ENCODE data around the gene MAT2B. TPM values are rescaled to one million over a fixed set of nuclear protein-coding genes. Genes with fewer than 3 reads are reported as not detected.

Gene MAT2B
- total RNA-seq, 1 donor from 2014 or later = 76.4 TPM

DNA sequence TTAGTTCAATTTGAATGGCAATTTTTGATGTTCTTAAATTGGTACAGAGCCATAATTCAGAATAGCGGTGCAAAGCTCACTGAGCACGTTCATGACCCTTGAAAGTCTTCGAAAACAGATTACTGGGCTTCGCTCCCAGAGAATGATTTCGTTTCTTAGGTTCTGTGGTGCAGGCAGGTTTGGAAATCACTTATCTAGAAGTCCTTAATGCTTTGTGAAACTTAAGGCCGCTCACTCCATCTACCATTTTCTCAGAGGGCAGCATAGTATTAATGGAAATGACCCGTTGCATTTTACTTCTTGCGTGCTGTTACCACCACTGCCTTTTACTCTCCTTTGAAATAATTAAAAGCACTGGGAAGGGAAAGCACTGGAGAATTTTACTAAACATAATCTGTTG is 2.9 kb upstream of the MAT2B start:
- POLR2A ChIA-PET = interaction anchor here (1.1 to 7.6 kb wide), 2 partner anchors 42 to 65 kb away, joined by 5 to 159 read pairs; partner anchors contain the start of genes CCNG1, HMMR and NUDCD2
- DNase-seq (no peak), ATAC-seq (ENCODE audit: low read depth) (no peak)
- Mint-ChIP-seq H3K36me3 (ENCODE audit: low read depth) (peaks cover 12% of the 10 kb centered on the region), H3K27ac (peak overlapping the region; percentile 97), H3K4me3 (peak overlapping the region; percentile 95), H3K4me1 (peaks cover 39% of the 10 kb centered on the region), H3K27me3 (no peaks in the 10 kb centered on the region), H3K9me3 (no peaks in the 10 kb centered on the region)
- TF ChIP-seq, protein P1, sequence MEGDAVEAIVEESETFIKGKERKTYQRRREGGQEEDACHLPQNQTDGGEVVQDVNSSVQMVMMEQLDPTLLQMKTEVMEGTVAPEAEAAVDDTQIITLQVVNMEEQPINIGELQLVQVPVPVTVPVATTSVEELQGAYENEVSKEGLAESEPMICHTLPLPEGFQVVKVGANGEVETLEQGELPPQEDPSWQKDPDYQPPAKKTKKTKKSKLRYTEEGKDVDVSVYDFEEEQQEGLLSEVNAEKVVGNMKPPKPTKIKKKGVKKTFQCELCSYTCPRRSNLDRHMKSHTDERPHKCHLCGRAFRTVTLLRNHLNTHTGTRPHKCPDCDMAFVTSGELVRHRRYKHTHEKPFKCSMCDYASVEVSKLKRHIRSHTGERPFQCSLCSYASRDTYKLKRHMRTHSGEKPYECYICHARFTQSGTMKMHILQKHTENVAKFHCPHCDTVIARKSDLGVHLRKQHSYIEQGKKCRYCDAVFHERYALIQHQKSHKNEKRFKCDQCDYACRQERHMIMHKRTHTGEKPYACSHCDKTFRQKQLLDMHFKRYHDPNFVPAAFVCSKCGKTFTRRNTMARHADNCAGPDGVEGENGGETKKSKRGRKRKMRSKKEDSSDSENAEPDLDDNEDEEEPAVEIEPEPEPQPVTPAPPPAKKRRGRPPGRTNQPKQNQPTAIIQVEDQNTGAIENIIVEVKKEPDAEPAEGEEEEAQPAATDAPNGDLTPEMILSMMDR (IDR thresholded peaks at IDR 0.05) = no peak
- intact Hi-C loops (cut with micrococcal nuclease) = no loop called here
- CTCF ChIA-PET = interaction anchor here (0.9 to 1.3 kb wide), 4 partner anchors 8 to 42 kb away, joined by 3 to 9 read pairs (median 6); partner anchors contain the start of genes HMMR and NUDCD2

DNA sequence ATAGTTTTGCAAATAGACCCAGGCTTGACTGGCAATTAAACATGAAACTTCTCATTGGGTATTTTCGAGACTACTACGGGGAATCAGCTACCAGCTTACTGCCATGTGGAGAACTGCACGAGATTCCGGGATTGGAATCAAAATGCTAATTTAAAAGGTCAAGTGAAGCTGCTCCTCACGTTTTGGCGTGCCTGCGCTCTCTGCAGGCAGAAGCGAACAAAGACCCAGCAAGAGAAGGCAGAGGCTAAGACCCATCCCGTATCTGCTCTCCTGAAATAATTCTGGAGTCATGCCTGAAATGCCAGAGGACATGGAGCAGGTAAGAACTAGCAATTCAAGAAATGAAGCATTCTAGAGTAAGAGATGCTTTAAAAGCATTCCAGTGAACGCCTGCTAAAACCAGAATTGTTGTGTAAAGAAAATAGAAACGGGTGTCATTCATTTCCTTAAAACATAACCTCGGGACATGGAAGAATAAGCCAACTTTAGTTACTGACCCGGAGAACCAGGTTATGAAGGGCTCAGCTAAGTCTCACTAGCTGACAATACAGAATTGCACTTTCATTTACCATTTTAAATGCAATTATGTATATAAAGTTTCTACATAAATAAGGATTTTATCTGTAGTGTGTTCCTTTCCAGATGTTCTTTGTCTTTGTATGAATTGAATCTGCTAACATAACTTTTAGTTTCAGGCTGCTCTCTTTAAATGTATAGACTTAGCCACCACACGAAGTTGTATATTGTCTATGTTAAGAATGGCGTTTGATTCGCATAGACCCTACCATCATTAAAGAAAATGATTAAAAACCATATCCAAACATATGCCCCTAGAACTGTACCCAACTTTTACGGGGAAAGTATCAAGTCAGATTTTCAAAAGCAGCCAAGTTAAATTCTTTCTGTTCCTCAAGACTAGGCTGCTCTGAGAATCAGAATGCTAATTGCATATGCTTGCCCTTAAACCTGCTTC is 2.0 kb upstream of the MAT2B start:
- DNase-seq = no peak
- H3K4me3 Mint-ChIP-seq = peak overlapping the region; percentile 95
- ChIA-PET POLR2A (interaction anchor here (1.1 to 7.6 kb wide), 2 partner anchors 43 to 66 kb away, joined by 5 to 159 read pairs; partner anchors contain the start of genes CCNG1, HMMR and NUDCD2), CTCF (interaction anchor here (0.9 to 1.3 kb wide), 4 partner anchors 9 to 43 kb away, joined by 3 to 9 read pairs (median 6); partner anchors contain the start of genes HMMR and NUDCD2)
- no peaks in the 10 kb centered on the region for H3K9me3 Mint-ChIP-seq
- H3K4me1 Mint-ChIP-seq = peaks cover 48% of the 10 kb centered on the region
- TF ChIP-seq, protein P1 (IDR thresholded peaks at IDR 0.05) = no peak
- ATAC-seq (ENCODE audit: low read depth) = no peak
- H3K36me3 Mint-ChIP-seq (ENCODE audit: low read depth) = peaks cover 19% of the 10 kb centered on the region
- peak overlapping the region; percentile 97 for H3K27ac Mint-ChIP-seq
- H3K27me3 Mint-ChIP-seq = no peaks in the 10 kb centered on the region
- intact Hi-C loops (cut with micrococcal nuclease) = loop anchor here (1.0 kb wide), 1 partner anchor 30 kb away; no protein-coding TSS in a partner anchor

DNA sequence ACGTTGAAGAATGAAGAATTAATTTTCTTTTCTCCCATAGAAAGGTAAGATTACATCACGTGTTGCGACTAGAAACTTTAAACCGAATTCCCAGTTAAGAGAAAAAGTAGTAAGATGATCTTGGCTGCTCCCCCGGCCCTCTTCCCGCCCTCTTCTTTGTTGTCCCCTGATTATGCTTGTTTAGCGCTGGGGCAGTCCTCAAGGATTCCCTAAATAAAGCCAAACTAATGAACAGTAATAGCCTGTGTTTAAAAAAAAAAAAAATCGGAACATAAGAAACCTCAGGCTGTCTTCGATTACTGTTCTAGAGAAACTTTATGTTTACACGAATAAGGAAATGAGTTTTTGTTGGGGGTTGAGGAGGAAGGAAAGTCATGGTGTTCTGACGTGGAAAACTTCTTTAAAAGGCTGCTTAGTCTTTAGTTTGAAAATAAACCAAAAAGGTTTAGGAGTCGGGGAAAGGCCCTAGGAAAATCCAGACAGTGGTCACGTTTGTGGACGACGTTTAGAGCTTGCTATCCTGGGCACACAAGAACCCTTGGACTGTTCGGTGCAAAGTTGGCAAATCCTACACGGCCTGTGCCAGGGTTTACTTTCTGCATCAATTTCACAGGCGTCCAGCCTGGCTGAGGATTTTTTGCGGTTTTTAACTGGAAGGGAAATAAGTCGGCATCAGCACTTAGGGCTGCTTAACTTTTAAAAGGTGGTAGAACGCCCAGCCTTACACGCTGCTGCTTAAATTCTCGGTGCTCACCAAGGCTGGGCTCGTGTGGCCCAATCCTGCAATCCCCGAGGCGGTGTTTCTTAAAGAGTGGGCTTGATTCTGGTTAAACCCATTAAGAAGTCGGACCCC is 1.1 kb upstream of the MAT2B start:
- ATAC-seq (ENCODE audit: low read depth) (no peak), DNase-seq (peak; percentile 22)
- Mint-ChIP-seq H3K36me3 (ENCODE audit: low read depth) (peaks cover 25% of the 10 kb centered on the region), H3K27me3 (no peaks in the 10 kb centered on the region), H3K4me1 (peaks cover 57% of the 10 kb centered on the region), H3K4me3 (peak overlapping the region; percentile 95), H3K9me3 (no peaks in the 10 kb centered on the region), H3K27ac (peak overlapping the region; percentile 97)
- intact Hi-C loops (cut with micrococcal nuclease) = no loop called here
- ChIA-PET CTCF (interaction anchor here (1.5 to 1.6 kb wide), 2 partner anchors 31 to 44 kb away, joined by 4 to 13 read pairs; partner anchors contain the start of genes HMMR and NUDCD2), POLR2A (interaction anchor here (0.6 to 7.6 kb wide), 5 partner anchors 33 to 411 kb away, joined by 3 to 159 read pairs (median 6); partner anchors contain the start of genes CCNG1, HMMR and NUDCD2)
- TF ChIP-seq, protein P1 (IDR thresholded peaks at IDR 0.05) = no peak

DNA sequence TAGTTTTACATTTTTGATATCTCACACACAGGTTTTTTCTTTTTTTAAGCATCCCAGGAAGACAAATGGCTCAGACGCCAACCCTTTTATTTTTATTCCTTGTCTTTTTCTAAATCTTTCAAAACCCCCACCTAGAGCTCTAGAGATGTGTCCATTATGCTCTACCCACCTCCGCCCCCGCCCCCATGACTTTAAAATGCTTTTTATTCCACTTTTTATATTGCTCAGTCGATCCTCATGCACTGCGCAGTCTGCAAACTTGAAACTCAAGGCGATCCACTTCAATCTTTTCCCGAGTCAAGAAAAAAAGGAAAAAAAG is 411 bp upstream of the MAT2B start:
- ATAC-seq (ENCODE audit: low read depth) (peak; percentile 5), DNase-seq (no peak)
- TF ChIP-seq, protein P1 (IDR thresholded peaks at IDR 0.05) = no peak
- intact Hi-C loops (cut with micrococcal nuclease) = loop anchor here (1.0 to 5.0 kb wide), 4 partner anchors 45 to 410 kb away; partner anchors contain the start of genes CCNG1, HMMR and NUDCD2
- H3K4me1 Mint-ChIP-seq = peaks cover 64% of the 10 kb centered on the region
- peak overlapping the region; percentile 97 for H3K27ac Mint-ChIP-seq
- no peaks in the 10 kb centered on the region for H3K27me3 Mint-ChIP-seq
- peak overlapping the region; percentile 95 for H3K4me3 Mint-ChIP-seq
- H3K9me3 Mint-ChIP-seq = no peaks in the 10 kb centered on the region
- ChIA-PET CTCF (interaction anchor here (1.5 to 1.6 kb wide), 2 partner anchors 32 to 45 kb away, joined by 4 to 13 read pairs; partner anchors contain the start of genes HMMR and NUDCD2), POLR2A (interaction anchor here (0.8 to 7.6 kb wide), 8 partner anchors 12 to 410 kb away, joined by 3 to 159 read pairs (median 5); partner anchors contain the start of genes CCNG1, HMMR and NUDCD2)
- H3K36me3 Mint-ChIP-seq (ENCODE audit: low read depth) = peaks cover 28% of the 10 kb centered on the region
